Activated CD4-positive, alpha-beta T cell treated with anti-CD3 and anti-CD28 coated beads, Interleukin-2, amount 50 U/mL, for 1 hour (primary cell): ENCODE data around the gene C10orf53.
"Not testable (repeated sequence)": the region's sequence is repeated elsewhere in the genome, so short reads cannot be mapped to it uniquely, and the experiment has no call there.

Experiments
- DNase-seq: peaks from one replicate; pipeline ENCODE4 v3.0.0-alpha.2; 2020

C10orf53 gene

DNA sequence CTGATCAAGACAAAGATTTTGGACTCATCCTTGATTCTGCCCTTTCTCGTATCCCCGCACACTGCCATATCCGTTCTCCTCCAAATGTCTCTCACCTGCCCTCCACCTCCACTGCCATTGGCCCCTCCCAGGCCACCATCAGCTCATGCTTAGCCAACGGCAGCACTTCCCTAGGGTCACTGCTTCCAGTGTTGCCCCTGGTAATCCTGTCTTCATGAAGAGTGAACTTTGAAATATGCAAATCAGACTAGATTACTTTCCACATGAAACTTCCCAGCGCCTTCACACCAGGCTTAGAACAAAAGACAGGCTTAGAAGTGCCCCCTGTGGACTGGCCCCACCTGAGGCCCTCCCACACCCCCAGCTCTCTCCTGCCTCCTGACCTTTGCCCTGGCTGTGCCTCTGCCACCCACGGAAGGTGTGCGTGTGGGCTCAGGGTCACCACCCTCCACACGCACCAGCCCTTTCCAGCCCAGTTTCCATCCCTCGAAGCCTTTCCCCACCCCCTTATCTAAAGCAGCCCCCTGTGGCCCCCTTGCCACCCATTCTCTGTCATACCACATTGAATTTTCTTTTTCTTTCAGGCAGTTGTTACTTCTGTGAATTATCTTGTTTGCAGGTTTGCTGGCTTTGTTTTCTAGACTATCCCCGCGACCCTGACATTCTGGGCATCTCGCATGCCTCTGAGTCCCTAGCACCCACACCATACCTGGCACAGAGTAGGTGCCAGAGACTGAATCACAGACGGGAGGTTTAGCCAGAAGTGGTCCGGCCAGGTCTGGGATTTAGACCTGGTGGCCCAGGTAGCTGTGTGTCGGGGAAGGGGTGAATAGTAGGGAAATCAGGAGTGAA is 26.8 kb upstream of the C10orf53 start:
- no peak for DNase-seq

DNA sequence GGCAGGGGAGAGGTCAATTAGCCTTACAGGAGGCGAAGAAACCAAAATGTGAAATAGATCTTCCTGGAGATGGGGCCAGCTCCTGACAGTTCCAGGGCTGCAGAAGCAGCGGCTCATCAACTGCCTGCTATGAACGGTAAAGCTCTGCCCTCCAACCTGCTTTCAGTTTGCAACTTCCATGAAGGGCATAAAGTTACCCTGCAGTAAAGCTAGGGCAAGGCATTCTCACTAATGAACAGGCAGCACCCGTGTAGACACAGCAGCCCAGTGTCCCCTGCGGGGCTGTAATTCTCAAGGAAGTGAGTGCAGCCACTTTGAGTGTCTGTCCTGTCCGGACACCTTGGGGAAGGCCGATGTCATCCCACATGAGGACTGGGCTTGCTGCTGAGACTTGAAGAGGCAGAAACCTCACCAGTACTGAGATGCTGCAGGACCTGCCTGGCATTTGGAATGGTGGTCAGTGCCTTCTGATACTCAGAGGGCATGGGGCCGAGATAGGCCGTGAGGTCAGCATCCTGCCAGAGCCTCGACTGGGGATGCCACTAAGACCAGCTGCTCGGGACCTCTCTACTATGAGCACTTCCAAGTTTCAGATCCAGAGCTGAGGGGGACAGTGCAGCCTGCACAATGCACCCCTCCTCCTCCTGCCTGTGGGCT is 26.1 kb upstream of the C10orf53 start:
- DNase-seq, result no peak

DNA sequence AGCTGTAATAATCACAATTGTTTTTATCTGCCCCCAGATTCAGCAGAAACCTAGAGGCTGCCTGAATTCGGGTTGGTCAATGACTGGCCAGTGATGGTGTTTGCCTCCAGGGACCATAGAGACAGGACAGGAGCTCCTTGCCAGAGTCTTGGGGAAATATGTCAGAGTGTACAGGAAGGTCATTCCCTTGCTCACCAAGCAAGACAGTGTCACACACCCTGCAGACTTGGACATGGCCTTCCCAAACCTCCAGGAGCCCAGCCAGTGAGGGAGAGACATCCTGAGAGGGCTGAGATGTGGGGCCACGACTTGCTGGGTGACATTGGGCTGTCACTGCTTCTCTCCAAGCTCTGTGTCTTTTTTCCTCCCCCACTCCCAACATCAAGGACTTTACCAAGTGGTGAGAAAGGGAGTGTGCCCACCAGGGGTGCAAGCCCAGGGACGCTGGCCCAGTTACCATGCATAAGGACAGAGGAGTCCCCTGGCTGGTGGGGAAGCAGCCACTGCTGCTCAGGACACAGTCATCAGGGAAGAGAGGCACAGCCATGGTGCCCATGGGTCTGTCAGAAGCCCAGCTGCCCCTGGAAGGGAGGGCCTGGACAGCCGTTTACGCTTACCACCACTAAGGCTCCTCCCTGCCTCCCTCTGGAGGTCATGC is 25.3 kb upstream of the C10orf53 start:
- DNase-seq, result no peak

DNA sequence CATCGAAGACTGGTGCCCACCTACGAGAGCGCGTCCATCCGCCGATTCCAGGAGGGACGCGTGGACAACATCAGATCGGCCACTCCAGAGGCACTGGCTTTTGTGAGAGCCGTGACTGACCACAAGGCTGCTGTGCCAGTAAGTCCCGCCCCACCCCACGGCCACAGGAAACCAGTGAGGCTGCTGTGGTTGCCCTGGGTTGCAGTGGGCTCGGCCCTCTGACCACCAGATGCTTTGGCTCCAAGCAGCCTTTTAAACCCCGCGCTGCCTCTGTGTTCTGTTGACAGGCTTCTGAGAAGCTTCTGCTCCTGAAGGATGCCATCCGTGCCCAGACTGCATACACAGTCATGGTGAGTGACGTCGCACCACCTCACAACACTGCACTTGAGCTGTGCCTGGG is 24.4 kb upstream of the C10orf53 start:
- DNase-seq, result no peak

DNA sequence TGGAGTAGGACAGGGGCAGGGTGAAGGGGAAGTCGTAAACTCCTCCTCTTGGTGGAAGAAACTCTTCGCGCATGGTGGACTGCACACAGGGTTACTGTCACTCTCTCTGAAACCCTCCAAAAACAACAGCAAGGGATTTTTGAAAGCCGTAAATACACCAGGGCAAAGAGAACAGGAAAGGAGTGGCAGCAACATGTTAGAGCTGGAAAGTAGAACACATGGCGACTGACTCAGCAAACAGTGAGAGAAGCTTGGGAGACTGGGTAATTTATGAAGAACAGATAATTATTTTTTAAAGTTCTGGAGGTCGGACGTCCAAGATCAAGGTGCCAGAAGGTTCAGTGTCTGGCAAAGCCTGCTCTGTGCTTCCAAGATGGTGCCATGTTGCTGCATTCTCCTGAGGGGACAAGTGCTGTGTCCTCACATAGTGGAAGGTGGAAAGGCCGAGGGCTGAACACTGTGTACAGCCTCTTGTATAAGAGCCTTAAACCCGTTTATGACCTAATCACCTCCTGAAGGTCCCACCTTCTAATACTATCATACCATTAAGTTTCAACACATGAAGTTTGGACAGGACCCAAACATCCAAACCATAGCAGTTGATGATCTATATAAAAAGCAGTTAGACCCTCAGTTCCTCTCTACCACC is 22.5 kb upstream of the C10orf53 start:
- DNase-seq, result no peak

DNA sequence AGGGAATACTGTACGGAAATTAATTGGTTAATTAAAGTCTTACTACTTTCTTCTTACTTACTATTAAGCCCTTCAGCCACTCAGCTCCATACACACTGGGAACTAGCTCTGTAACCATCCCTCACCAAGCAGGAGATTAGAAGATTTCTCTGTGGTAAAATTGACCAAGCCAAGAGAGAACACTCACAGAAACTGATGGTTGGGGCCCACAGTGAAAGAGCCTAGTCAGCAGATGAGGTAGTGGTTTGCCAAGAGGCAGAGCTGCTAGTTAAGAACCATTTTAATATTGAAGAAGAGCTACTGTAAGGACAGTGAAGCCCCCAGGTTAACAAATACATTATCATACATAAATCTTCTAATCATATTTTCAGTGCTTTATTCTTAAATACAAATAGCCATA is 21.8 kb upstream of the C10orf53 start:
- DNase-seq, result no peak

DNA sequence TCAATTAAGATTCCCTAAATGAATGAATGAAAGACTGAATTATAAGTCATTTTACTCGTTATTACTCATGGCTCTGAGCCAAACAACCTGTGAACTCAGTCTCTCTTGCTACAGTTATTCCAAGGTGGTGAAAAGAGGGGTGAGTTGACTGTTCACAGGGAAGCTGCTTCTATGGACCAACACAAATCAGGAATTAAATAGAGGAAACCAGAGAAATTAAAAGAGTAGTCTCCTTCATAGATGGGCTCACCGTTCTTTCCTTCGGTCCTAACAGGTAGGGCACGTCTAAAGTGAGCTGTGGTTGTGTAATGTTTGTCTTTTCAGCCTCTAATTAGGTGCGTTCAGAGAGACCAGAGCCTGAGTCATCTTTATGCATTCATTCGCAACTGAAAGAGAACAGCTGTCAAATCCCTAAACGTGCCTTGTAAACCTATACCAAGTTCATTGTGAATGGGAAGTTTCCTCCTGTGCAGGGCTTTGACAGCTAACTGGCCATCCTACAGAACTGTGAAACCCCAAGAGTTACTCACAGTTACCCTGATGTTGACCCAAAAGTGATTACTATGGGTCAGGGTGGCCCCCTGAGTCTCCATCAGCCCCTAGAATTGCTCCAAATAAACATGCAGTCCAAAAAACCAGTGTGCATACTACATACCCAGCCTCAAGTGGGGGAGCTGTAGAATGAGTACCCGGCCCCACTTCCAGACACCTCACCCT is 18.2 kb upstream of the C10orf53 start:
- DNase-seq, result no peak

DNA sequence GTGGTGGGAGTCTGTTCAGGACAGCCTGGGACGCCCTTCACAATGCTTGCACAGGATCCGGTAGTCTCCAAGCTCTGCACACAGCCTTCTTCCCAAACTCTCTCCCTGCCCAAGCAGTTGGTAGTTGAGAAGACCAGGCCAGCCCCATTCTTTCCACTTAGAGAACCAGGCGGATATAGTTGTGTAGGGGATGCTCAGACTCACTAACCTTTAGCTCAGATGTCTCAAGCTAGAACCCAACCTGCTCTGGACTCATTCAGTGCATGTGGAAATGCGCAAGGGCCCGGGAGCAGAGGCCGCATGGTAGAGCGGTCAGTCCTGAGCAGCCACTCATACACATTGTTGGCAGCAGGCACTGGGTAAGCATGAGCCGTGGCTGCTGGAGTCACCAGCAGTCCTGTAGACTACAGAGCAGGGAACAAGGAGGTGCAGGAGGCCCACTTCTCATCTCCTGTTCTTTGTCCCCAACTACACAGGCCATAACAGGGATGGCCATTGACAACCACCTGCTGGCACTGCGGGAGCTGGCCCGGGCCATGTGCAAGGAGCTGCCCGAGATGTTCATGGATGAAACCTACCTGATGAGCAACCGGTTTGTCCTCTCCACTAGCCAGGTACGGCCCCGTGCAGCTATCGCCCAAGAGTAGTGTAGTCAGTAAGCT is 17.2 kb upstream of the C10orf53 start:
- DNase-seq, result no peak

DNA sequence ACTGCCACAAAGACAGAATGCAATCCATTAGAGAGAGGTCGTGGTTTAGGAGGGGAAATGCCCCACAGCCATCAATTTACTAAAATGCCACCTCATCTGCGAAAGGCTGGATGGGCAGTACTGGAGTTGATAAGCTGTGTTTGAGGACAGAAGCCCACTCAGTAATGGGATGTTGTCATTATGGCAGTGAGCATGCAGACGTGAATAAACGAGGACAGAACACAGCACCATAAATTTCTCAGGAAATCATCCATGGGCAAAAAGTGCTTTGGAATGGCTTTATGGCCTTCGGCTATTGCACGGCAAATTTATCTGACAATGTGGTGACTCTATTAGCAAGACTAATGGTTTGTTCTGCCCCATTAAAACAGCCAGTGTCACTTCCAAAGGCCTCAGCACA is 15.9 kb upstream of the C10orf53 start:
- no peak for DNase-seq

DNA sequence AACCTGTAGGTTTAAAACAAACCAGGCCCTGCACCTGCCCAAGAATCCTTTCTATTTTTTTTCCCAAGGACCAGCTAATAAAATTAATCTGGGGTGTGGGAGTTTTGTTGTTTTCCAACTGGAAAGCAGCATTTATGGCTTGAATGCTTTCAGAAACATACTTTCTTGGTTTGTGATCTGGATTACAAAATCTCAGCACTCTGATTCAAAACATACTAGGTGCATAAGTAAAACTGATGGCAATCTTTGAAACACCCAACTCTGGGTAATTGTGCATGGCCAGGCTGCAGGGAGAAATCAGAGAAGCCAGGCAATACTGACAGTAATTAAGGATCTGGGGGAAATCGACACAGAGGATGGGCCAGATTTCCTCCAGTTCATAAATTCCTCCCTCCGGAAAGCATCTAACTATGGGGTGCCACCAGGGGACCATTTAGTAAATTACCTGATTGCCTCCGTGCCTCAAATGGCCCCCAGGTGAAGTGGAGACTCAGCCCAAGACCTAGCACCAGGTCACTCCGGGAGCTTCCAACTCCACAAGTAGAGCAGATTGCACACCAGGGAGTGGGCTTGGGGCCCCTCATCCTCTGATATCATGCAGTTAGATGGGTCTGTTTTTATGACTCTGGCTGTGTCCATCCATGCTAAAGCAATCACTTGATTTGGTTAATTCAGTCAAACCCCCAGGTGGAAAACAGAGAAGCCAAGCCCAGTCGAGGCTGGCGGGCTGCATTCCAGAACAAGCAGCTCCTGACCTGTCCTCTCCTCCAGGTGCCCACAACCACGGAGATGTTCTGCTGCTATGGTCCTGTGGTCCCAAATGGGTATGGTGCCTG is 15.2 kb upstream of the C10orf53 start:
- no peak for DNase-seq

DNA sequence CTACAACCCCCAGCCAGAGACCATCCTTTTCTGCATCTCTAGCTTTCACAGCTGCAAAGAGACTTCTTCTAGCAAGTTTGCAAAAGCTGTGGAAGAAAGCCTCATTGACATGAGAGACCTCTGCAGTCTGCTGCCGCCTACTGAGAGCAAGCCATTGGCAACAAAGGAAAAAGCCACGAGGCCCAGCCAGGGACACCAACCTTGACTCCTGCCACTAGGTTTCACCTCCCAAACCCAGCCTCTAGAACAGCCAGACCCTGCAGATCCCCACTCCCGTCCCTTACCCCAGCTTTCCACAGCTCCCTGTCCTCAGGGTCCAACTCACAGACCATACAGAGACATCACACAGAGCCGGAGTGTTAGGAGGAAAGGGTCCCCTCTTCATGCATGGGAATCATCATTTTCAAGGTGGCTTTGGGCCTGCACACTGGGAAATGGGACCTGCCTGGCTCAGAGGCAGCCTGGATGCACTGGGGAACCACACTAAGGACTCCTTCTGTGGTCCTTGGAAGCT is 14.6 kb upstream of the C10orf53 start:
- DNase-seq, result no peak

DNA sequence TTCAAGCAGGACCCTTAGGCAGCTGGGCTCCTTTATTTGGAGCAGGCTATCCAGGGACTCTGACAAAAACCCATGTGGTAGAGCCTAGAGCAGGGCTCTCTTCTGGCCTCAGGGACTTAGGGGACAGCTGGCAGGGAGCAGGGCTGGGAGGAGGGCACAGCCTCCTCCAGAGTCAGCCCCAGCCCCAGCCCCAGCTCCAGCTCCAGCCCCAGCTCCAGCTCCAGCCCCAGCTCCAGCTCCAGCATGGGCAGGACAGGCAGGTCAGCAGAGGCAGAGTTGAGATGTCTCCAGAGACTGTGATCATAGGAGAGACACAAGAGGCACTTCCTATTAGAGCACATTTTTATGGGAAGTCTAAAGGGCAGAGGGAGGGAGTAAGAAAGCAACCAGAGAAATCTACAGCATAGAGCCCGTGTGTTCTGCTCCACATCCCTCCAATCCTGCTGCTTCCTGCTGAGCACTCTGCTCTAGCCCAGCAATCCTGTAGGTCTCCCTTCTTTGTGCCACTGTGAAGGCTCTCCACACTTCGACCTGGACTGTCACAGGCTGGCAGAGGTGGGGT is 13.3 kb upstream of the C10orf53 start:
- DNase-seq, result no peak

DNA sequence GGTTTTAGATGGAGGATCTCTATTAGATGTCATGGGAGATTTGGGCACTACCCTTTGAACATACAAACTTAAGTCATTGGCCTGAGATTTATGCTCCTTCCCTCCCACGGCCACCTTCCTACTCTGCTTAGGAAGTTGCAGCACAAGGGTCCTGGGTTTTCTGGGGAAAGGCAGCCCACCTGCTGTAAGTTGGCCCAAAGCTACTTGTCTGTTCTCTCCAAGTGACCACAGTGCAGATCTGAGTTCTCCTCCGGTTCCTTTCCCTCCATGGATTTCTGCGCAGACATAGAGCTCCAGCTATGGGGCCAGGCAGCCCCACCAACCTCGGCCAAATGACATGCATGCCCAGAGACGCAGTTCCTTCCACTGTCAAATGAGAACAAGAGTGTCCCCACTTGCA is 12.8 kb upstream of the C10orf53 start:
- no peak for DNase-seq

DNA sequence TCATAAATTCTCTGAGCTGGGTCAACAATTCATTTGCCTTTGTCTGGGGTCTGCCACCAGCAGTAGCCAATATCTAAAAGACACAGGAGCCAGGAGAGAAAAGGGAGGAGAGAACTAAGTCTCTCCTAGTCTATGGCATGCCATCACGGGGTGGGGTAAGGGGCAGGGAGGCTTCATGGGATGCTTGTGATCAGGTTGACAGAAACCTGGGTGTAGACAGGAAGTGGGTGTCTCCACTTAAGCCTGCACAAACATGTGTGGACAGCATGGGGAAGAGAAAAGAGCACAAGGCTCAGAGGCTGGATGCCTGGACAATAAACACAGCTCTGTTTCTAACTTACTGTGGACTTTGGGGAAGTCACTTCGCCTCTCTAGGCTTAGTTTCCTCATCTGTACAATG is 11.5 kb upstream of the C10orf53 start:
- no peak for DNase-seq

DNA sequence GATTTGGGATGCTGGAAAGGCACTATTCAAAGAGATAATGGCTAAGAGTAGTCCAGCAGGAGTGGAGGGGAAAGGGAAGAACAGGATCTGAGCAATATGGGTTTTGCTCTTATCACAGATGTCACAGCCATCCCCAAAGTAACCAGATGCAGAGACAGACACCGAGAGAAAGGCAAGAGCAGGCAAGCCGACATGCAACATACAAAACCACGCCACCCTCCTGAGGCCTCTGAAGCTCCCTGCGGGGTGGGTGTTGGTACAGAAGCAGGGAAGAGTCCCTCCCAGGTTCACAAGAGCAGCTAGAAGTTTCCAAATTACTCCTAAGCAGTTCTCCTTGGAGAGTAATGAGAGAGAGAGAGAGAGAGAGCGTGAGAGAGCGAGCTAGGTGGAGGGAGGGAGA is 10.8 kb upstream of the C10orf53 start:
- no peak for DNase-seq

DNA sequence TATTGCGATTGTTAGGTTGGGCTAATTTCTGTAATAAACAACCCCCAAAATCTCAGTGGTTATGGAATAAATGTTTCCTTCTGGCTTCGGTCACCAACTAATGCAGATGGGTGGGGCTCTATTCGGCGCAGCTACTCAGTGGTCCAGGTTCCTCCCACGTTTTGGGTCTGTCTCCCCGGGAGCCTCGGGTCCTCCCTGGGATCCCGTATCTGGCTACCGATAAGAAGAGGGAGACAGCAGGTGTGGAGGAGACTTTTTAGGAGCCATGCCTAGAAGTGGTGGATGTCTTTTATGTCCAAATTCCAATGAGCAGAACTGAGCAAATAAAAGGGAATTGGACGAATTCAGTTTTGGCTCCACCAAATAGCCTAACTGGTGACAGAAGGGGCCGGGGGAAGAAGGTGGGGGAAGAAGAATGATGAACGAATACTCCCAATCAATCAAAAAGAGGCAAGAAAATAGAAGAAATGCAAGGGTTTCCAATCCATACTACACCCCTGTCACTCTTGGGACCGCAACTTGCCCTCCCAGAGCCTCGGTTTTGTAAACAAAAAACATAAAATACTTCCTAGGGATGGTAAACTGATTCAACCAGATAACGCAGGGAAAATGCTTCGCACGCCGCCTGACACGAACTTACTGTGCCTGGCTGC is 498 bp upstream of the C10orf53 start:
- no peak for DNase-seq

DNA sequence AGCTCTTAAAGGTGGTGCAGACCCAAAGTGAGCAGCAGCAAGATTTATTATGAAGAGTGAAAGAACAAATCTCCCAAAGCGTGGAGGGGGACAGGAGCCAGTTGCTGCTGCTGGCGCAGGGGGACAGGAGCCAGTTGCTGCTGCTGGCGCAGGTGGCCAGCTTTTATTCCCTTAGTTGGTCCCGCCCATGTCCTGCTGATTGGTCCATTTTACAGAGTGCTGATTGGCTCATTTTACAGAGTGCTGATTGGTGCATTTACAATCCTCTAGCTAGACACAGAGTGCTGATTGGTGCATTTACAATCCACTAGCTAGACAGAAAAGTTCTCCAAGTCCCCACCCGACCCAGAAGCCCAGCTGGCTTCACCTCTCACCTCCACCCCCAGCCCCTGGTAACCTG is 3.0 kb downstream of the C10orf53 start:
- DNase-seq, result not testable (repeated sequence)

DNA sequence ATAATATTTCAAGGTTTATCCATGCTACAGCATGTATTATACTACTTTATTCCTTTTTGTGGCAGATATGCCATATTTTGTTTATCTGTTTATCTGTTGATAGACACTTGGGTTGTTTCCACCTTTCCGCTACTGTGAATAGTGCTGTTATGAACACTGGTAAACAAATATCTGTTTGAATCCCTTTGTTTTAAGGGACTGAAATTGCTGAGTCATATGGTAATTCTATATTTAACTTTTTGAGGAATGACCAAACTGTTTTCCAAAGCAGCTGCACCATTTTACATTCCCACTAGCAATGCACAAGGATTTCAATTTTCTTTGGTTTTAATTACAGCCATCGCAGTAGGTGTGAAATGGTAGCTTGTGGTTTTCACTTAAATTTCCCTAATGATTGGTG is 3.4 kb downstream of the C10orf53 start:
- DNase-seq, result no peak

DNA sequence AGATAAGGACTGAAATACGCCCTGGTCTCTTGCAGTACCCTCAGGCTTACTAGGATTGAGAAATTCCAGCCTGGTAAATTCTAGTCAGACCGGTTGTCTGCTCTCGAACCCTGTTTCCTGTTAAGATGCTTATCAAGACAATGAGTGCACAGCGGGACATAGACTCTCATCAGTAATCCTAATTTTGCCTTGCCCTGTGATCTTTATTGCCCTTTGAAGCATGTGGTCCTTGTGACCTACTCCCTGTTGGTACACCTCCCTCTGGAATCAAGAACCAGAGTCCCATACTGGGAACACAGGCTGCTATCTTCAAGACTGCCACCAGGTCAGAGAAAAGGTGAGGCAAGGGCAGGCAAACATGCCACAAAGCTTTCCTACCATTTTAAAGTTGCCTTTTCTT is 7.2 kb downstream of the C10orf53 start:
- DNase-seq, result no peak

DNA sequence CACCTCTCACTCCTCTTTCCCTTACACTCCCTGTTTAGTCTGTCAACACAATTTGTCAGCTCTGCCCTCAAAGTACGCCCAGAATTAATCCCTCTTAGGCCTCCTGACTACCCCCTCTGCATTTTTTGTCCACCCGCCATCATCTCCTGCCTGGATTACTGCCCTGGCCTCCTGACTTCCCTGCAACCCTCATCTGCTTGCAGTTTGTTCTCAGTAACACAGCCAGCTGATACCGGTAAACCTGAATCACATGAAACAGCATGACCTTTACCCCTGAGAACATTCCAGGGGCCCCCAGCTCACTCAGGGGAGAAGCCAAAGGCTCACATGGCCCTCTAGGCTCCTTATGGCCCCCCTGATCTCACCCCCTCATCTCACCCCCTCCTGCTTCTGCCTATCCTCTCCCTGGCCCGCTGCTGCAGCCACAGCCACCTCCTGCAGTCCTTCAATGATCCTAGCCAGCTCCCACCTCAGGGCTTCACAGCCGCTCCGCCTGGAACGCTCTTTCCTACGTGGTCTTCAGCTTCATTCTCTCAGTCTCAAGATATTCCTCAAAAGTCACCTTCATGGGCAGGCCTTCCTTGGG is 8.9 kb downstream of the C10orf53 start:
- DNase-seq, result no peak
